K562 (cell line): ENCODE measurements around the gene TMEM203. TPM values are rescaled to one million over a fixed set of nuclear protein-coding genes. Genes with fewer than 3 reads are reported as not detected.

Source experiments
- CHD2 ChIP-seq: IDR thresholded peaks from 2 replicates; pipeline ENCODE4 v1.6.1; 2011; ENCODE audit warnings: low read depth, low read length
- ETS1 ChIP-seq: conservative IDR thresholded peaks from 2 replicates; pipeline ENCODE4 v1.6.1; 2011; ENCODE audit warnings: low read depth, mild to moderate bottlenecking, low read length; ENCODE audit not compliant: control insufficient read depth
- GABPA ChIP-seq: fragments of 200-800 bp; sonication (Bioruptor generic); conservative IDR thresholded peaks from 2 replicates; pipeline ENCODE4 v1.6.1; 2016; ENCODE audit warnings: low read depth, missing genetic modification characterization, missing compliant biosample characterization
- HMGXB4 ChIP-seq: sonication (generic); formaldehyde crosslinking; IDR thresholded peaks from 2 replicates; pipeline ENCODE4 v1.8.1; 2023; ENCODE audit warnings: mild to moderate bottlenecking, missing genetic modification reagents
- JUN ChIP-seq, 2 experiments: sonication (generic) in 1 of 2; formaldehyde crosslinking in 1 of 2; IDR thresholded peaks; 2 replicates each; pipeline versions ENCODE4 v1.6.1 to v1.8.0; 2012 to 2022; ENCODE audit warnings: borderline replicate concordance in 2 of 2, mild to moderate bottlenecking in 2 of 2, improper control_type of control experiment in 1 of 2, low read depth in 1 of 2, low read length in 1 of 2, missing genetic modification reagents in 1 of 2
- KDM2B ChIP-seq: fragments of 250-450 bp; sonication (Bioruptor Pico); IDR thresholded peaks from 2 replicates; pipeline ENCODE4 v1.8.0; 2021; ENCODE audit warnings: mild to moderate bottlenecking, moderate library complexity
- NCOA6 ChIP-seq: fragments of 450-650 bp; IDR thresholded peaks from 2 replicates; pipeline ENCODE4 v1.6.1; 2017; ENCODE audit warnings: mild to moderate bottlenecking
- POLR3G ChIP-seq: IDR thresholded peaks from 2 replicates; pipeline ENCODE4 v1.6.1; 2011; ENCODE audit not compliant: insufficient read length, insufficient replicate concordance; ENCODE audit errors: extremely low read depth
- REST ChIP-seq, 2 experiments: fragments of 450-650 bp; formaldehyde crosslinking in 1 of 2; IDR thresholded peaks; 2 replicates each; pipeline versions ENCODE4 v1.4.0 to v1.6.1; 2014 to 2020; ENCODE audit warnings: mild to moderate bottlenecking in 2 of 2, borderline replicate concordance in 1 of 2, low read depth in 1 of 2
- SIN3B ChIP-seq: fragments of 450-650 bp; IDR thresholded peaks from 2 replicates; pipeline ENCODE4 v1.6.1; 2017; ENCODE audit warnings: low read depth, mild to moderate bottlenecking, moderate library complexity
- TBP ChIP-seq: optimal IDR thresholded peaks from 2 replicates; pipeline ENCODE3; 2011; ENCODE audit warnings: low read depth, low read length, improper control_type of control experiment
- ZNF639 ChIP-seq, 2 experiments: fragments of 200-800 bp in 1 of 2; sonication (Bioruptor generic) in 1 of 2; sonication (generic) in 1 of 2; formaldehyde crosslinking in 1 of 2; IDR thresholded peaks in 1 of 2; conservative IDR thresholded peaks in 1 of 2; 2 replicates each; pipeline versions ENCODE4 v1.5.0 to v1.6.1; 2016 to 2020; ENCODE audit warnings: missing compliant biosample characterization in 1 of 2, missing genetic modification characterization in 1 of 2, missing genetic modification reagents in 1 of 2
- polyA plus RNA-seq, 8 experiments: library from polyadenylated mRNA; depleted of rRNA in 4 of 8; stranded (reverse) in 5 of 8; unstranded in 3 of 8; fragments of >200 nt; fragmentation: Nextera tagmentation in 2 of 8; fragmentation: Illumina TruSeq in 1 of 8; extraction: Ambion mirVana in 2 of 8; extraction: Trizol in 1 of 8; gene quantifications; 2 replicates each; pipeline versions ENCODE4 v1.2.1 to v1.2.3, GENCODE V29; 2011 to 2014; ENCODE audit warnings: inconsistent platforms in 1 of 8, missing spikeins in 1 of 8
- total RNA-seq, 7 experiments: library from RNA; depleted of rRNA in 6 of 7; stranded (reverse); fragments of >200 nt in 6 of 7; fragmentation: Illumina TruSeq in 2 of 7; extraction: Trizol in 2 of 7; gene quantifications; 2 replicates each; pipeline versions ENCODE4 v1.2.1 to v1.2.3, GENCODE V29; 2011 to 2021; ENCODE audit warnings: low replicate concordance in 1 of 7

TMEM203 gene
- total and polyA plus RNA-seq, 9 of the 15 experiments (the other 6 are each of a cell fraction or from before 2014, with no cell fraction given), result 8.8 to 59.5 (median 37.6) TPM

- peak; percentile 82 for TF ChIP-seq REST (IDR thresholded peaks at IDR 0.05; ENCODE audit: borderline replicate concordance)
- 0 out of 2 replicates have a peak, but pooled peaks have one; percentile 29 for TF ChIP-seq REST (CRISPR knock-in tag; IDR thresholded peaks at IDR 0.05; ENCODE audit: low read depth)
- TF ChIP-seq JUN (IDR thresholded peaks at IDR 0.05; ENCODE audit: borderline replicate concordance, low read depth, low read length), result peak; percentile 69; the same call in 1 of the 2 replicates
- TF ChIP-seq JUN (CRISPR knock-in tag; IDR thresholded peaks at IDR 0.05; ENCODE audit: borderline replicate concordance), result no peak
- TF ChIP-seq ETS1, result peak; percentile 88
- peak; percentile 80 for TF ChIP-seq TBP
- peak; percentile 44 for TF ChIP-seq GABPA (tag)
- peak; percentile 28; the same call in 1 of the 2 replicates for TF ChIP-seq CHD2
- no peak for TF ChIP-seq POLR3G
- no peak for TF ChIP-seq NCOA6
- TF ChIP-seq HMGXB4 (CRISPR knock-in tag), result peak; percentile 72; the same call in 1 of the 2 replicates
- TF ChIP-seq ZNF639 (CRISPR knock-in tag; conservative IDR thresholded peaks at IDR 0.05 in 1 of 2, IDR thresholded peaks at IDR 0.05 in 1 of 2), result peak in 1 of 2 experiments; percentile 85; a peak in 2 of 4 replicates
- peak; percentile 100 for TF ChIP-seq SIN3B
- TF ChIP-seq KDM2B (CRISPR knock-in tag), result peak; percentile 6; the same call in 1 of the 2 replicates
Observed at GRCh38 chr9:137188490-137189296, 16.8 kb downstream of the TMEM203 start, which contains the start of the genes ANAPC2 and SSNA1 (continued).
